D721Med (cell line): ENCODE data around the gene UFD1.

Experiments used
- DNase-seq: peaks from one replicate; pipeline ENCODE4 v3.0.0; 2011; ENCODE audit warnings: low spot score; ENCODE audit not compliant: insufficient read length
- FAIRE-seq: peaks from 2 replicates; lab custom pipeline; 2011; peaks lifted over from hg19 to GRCh38; lab: Jason Lieb, UNC
- TF ChIP-seq, protein P1 (sequence below): IDR thresholded peaks from 2 replicates; pipeline ENCODE4 v1.5.1; 2012; ENCODE audit warnings: mild to moderate bottlenecking, control low read depth; ENCODE audit not compliant: insufficient read depth; ENCODE audit errors: missing control alignments

The UFD1 gene

DNA sequence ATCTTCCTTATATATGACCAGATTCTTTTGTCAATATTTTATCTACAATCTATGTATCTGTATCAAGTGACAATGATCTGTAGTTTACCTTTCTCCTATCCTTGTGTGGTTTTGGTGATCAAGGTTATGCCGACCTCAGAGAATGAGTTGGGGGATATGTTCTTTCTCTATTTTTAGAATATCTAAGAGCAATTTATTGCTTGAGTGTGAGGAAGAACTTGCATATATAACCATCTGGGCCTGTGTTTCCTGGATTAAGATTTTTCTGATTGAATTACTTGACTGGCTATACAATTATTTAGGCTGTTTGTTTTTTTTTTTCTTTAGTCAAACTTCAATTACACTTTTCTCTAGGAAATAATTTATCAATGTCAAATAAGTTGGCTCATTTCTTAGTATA is 17.5 kb downstream of the UFD1 start:
- FAIRE-seq (no peak), DNase-seq (no peak)
- TF ChIP-seq, protein P1, sequence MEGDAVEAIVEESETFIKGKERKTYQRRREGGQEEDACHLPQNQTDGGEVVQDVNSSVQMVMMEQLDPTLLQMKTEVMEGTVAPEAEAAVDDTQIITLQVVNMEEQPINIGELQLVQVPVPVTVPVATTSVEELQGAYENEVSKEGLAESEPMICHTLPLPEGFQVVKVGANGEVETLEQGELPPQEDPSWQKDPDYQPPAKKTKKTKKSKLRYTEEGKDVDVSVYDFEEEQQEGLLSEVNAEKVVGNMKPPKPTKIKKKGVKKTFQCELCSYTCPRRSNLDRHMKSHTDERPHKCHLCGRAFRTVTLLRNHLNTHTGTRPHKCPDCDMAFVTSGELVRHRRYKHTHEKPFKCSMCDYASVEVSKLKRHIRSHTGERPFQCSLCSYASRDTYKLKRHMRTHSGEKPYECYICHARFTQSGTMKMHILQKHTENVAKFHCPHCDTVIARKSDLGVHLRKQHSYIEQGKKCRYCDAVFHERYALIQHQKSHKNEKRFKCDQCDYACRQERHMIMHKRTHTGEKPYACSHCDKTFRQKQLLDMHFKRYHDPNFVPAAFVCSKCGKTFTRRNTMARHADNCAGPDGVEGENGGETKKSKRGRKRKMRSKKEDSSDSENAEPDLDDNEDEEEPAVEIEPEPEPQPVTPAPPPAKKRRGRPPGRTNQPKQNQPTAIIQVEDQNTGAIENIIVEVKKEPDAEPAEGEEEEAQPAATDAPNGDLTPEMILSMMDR, result no peak

DNA sequence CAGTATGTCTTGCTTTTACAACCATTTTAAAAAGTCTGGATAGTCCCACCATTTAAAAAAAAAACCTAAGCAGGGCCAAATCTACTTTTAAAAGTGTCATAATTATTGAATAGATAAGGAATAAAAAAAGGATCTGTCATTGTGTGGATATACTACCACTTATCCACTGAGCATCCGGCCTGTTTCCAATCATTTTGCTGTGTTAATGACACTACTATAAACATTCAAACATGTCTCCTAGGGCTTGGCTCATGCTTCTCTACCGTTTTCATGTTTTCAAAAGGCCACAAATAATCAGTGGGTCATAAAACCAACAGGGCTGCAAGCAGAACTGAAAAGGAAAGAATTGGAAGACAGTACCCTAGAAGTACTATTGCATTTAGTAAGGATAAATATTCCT is 19.0 kb downstream of the UFD1 start:
- no peak for DNase-seq
- TF ChIP-seq, protein P1, result no peak
- FAIRE-seq, result no peak

DNA sequence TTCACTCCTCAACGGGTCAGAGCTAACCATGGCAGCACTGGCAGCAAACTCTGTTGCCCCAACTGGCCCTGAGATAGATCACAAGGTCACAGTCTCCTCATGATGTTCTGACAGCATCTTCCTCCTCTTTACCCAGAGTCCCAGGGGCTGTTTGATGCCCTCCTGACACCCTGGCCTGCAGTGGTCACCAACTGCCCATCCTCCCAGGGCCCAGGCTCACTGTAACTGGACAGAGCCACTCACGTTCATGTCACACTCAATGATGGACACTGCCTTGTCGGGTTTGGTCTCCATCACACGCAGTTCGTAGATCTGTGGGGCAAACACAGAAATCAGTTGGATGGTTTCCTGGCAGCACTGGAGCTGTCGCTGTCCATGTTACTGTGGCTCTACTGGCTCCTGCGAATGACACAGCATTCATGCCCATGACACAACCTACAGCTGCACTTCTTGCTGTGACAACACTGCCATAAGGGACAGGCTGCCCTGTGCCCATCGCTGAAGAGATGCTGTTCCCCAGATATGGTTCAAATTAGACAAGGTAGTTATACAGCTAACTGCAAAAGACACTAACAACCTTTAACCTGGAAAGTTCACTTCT is 21.1 kb downstream of the UFD1 start:
- FAIRE-seq (no peak), DNase-seq (no peak)
- TF ChIP-seq, protein P1, result no peak

DNA sequence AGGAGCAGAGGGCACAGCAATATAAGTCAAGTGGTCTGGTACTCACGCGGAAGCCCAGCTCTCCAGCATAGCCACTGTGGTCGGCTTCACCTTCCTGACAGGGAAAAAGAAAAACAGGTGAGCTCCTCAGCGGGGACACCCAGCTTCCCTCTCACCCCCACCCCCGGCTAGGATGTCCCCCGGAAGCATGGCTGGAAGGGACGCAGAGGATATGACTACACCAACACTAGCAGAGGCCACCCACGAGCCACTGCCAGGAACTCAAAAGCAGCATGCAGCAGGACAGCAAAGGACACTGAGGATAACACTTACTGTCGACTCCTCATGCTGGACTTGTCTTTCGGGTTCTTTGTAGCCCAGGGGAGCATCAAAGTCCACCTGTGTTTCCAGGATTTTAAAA is 22.5 kb downstream of the UFD1 start:
- TF ChIP-seq, protein P1, result no peak
- DNase-seq, result no peak
- no peak for FAIRE-seq

DNA sequence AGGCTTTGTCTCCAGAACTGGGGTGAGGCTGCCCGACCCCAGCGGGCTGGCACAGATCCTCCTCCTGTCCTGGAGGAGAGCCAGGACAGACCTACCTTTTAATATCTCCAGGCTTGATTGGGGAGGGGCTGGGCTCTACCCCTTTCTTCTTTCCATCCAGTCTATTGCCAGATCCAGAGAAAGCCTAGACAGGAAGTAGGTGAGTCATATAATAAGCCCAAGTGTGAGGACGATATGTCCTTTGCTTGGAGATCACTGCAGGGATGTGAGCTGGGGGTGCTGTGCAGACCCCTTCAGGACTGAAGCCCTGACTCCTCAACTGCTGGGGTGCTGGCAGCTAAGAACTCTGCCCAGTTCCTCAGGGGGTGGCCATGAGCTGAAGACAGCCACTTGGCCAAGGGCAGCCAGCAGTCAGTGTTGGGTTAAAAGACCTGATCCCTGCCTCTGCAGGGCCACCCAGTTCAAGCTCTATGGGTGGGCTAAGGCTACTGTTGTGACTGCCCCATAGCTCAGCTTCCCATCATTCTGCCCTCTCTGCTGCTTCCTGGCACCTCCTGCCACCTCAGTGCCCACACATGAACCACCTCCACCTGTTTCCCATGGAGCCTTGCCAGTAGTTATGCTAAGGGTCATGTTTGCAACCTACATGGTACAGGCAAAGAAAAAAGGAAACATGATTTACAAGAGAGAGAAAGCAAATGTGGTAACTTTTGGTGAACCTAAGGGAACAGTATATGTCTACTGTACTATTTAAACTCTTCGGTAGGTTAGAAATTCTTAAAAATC is 23.2 kb downstream of the UFD1 start:
- DNase-seq (no peak), FAIRE-seq (no peak)
- TF ChIP-seq, protein P1, result no peak

DNA sequence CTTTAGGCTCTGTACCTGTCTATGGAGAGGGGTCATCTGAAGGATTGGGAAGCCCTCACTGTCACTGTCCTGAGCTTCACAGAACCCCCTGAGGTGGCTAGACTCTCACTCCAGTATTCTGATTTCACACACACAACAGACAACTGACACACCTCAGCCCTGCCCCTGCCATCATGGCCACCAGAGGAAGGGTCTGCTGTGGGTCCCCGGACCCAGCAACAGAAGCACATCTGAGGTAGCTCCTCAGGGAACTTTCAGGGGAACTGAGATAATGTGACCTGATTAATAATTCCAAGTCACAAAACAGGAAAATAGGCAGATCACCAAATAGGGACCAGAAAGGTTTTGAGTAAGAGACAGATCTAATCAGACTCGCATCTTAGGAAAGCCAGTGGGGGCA is 24.0 kb downstream of the UFD1 start:
- TF ChIP-seq, protein P1, result no peak
- DNase-seq (no peak), FAIRE-seq (no peak)

DNA sequence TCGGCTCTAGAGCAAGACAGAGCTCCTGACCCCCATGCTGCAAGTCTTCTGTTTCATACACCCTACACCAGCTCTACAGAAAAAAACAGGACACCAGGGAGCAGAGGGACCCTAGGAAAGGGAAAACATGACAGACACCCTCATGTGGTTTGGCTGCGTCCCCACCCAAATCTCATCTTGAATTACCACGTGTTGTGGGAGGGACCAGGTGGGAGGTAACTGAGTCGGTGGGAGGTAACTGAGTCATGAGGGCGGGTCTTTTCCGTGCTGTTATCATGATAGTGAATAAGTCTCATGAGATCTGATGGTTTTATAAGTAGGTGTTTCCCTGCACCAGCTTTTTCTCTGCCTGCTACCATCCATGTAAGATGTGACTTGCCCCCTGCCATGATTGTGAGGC is 24.8 kb downstream of the UFD1 start:
- FAIRE-seq, result no peak

More for the DNA sequence above, 24.8 kb downstream of the UFD1 start:
- DNase-seq, result no peak
- TF ChIP-seq, protein P1, result no peak
